ENCODE results near the gene DNAJC12.
A peak's percentile ranks its signal among the peaks of the same experiment; 100 is the strongest.
"Not testable (repeated sequence)": the region's sequence is repeated elsewhere in the genome, so short reads cannot be mapped to it uniquely, and the experiment has no call there.

The DNAJC12 gene

GRCh38 chr10:67837541-67838314, at the start of gene DNAJC12:
Gene DNAJC12 (minus strand): TSS chr10:67838188. CDS start chr10:67838011, 177 bp downstream.
- DNase-seq: peak; percentile 85

GRCh38 chr10:67884842-67885670, 47.1 kb upstream of the DNAJC12 start:
- peak; percentile 9 for DNase-seq

GRCh38 chr10:67884313-67884841, 46.4 kb upstream of the DNAJC12 start, which contains the start of gene SIRT1:
Gene SIRT1 (plus strand): TSS chr10:67884656. CDS start chr10:67884722, 66 bp downstream.
- DNase-seq: no peak

GRCh38 chr10:67883710-67884312, 45.8 kb upstream of the DNAJC12 start:
- DNase-seq: no peak

GRCh38 chr10:67878133-67878532, 40.1 kb upstream of the DNAJC12 start:
- DNase-seq: no peak

- DNase-seq: not testable (repeated sequence)
Measured at GRCh38 chr10:67877421-67877820, 39.4 kb upstream of the DNAJC12 start.

- DNase-seq: no peak
Measured at GRCh38 chr10:67875340-67876238, 37.6 kb upstream of the DNAJC12 start.

- DNase-seq: no peak
Measured at GRCh38 chr10:67869996-67870395, 32.0 kb upstream of the DNAJC12 start.

- DNase-seq: no peak
Measured at GRCh38 chr10:67868132-67868531, 30.1 kb upstream of the DNAJC12 start.

- DNase-seq: peak; percentile 3
Measured at GRCh38 chr10:67864607-67865371, 26.8 kb upstream of the DNAJC12 start.

GRCh38 chr10:67863094-67863493, 25.1 kb upstream of the DNAJC12 start:
- no peak for DNase-seq

GRCh38 chr10:67861750-67862432, 23.9 kb upstream of the DNAJC12 start:
- no peak for DNase-seq

- DNase-seq: no peak
Measured at GRCh38 chr10:67858971-67859370, 21.0 kb upstream of the DNAJC12 start.

- DNase-seq: no peak
Measured at GRCh38 chr10:67853512-67853911, 15.5 kb upstream of the DNAJC12 start.

- DNase-seq: no peak
Measured at GRCh38 chr10:67852761-67853160, 14.8 kb upstream of the DNAJC12 start.

- no peak for DNase-seq
Measured at GRCh38 chr10:67851186-67851585, 13.2 kb upstream of the DNAJC12 start.

- peak; percentile 27 for DNase-seq
Measured at GRCh38 chr10:67849331-67850011, 11.5 kb upstream of the DNAJC12 start.

GRCh38 chr10:67843284-67843683, 5.3 kb upstream of the DNAJC12 start:
- no peak for DNase-seq

GRCh38 chr10:67841737-67842136, 3.7 kb upstream of the DNAJC12 start:
- no peak for DNase-seq

GRCh38 chr10:67839951-67840350, 2.0 kb upstream of the DNAJC12 start:
- DNase-seq: no peak
